Measurements from ENCODE around the gene VAMP5.
"Not testable (repeated sequence)": the region's sequence is repeated elsewhere in the genome, so short reads cannot be mapped to it uniquely, and the experiment has no call there.

VAMP5 gene

GRCh38 chr2:85611217-85611704 is 27.0 kb downstream of the VAMP5 start:
- no peaks in the 10 kb centered on the region for H3K9me3 ChIP-seq (ENCODE audit: insufficient read depth, low read length, severe bottlenecking)
- DNase-seq: no peak

DNA sequence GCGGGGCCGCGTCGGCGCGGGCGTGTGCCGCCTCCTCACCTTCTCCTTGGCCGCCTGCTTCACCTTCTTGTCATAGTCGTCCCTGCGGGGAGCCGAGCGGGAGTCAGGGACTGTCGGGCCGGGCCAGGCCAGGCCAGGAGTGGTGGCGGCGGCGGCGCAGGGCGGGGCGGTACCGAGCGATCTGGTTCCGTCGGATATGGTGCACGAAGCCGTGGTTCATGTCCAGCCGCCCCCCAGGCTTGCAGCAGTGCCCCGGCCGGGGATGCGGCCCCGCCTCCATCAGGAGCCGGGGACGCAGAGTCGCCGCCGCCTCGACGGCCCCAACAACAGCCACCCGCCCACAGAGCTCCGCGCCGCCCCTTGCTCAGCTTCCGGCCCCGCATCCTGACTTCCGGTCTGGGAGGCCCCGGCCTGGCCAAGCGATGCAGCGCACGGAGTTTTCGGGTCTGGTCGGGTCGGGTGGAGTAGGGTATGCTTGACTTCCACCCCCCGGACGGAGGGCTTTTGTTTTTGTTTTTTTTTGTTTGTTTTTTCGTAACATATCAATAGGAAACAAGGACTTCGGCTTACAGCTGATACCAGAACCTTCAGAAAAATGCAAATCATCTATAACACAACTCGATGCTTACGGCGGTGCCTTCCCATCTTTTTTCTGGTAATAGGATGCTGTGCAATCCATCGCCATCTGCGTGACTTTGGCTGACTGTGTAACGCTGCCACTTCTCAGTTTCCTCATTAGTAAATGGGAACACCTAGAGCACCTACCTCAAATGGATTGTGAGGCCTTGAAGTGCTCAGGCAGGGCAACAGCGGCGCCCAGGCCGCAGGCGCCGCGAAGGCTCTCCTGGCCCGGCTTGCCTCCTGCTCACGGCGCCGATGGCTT is 27.7 kb downstream of the VAMP5 start, which contains the start of gene C2orf68:
C2orf68 (minus strand) TSS at position 362 of the 883 bp plus-strand sequence; CDS start at position 280, 82 bp downstream.
- peak within 1 kb of the TSS; percentile 98 for H2AFZ ChIP-seq (ENCODE audit: low read depth, low read length)
- peaks cover 34% of the 10 kb centered on the region for H3K36me3 ChIP-seq (ENCODE audit: insufficient read depth, low read length)
- H3K4me3 ChIP-seq (ENCODE audit: low read depth in 1 of 2, low read length in 2 of 2): peak within 1 kb of the TSS; percentile 66 to 91

More at GRCh38 chr2:85611217-85611704, 27.0 kb downstream of the VAMP5 start:
- Histone ChIP-seq H2AFZ (ENCODE audit: low read depth, low read length) (peak overlapping the region; percentile 98), H3K4me1 (ENCODE audit: insufficient read depth, low read length) (peaks cover 33% of the 10 kb centered on the region), H3K4me2 (ENCODE audit: insufficient read depth, low read length) (peak overlapping the region; percentile 87), H3K27me3 (ENCODE audit: insufficient read depth, low read length, poor library complexity) (no peaks in the 10 kb centered on the region), H3K27ac (ENCODE audit: low read length) (peak overlapping the region; percentile 96), H3K9ac (ENCODE audit: low read depth, low read length) (peak overlapping the region; percentile 79), H3K36me3 (ENCODE audit: insufficient read depth, low read length) (peaks cover 33% of the 10 kb centered on the region), H4K20me1 (ENCODE audit: insufficient read depth, low read length) (peaks cover 9% of the 10 kb centered on the region; the same call in 1 of the 2 replicates), H3K4me3 (ENCODE audit: low read depth in 1 of 2, low read length in 2 of 2) (peak overlapping the region; percentile 66 to 91), H3K79me2 (ENCODE audit: insufficient read depth, low read length) (peaks cover 38% of the 10 kb centered on the region)
- ATAC-seq (ENCODE audit: insufficient read depth, low read depth): peak; percentile 1; the same call in 1 of the 3 replicates
- TF ChIP-seq, protein P1, sequence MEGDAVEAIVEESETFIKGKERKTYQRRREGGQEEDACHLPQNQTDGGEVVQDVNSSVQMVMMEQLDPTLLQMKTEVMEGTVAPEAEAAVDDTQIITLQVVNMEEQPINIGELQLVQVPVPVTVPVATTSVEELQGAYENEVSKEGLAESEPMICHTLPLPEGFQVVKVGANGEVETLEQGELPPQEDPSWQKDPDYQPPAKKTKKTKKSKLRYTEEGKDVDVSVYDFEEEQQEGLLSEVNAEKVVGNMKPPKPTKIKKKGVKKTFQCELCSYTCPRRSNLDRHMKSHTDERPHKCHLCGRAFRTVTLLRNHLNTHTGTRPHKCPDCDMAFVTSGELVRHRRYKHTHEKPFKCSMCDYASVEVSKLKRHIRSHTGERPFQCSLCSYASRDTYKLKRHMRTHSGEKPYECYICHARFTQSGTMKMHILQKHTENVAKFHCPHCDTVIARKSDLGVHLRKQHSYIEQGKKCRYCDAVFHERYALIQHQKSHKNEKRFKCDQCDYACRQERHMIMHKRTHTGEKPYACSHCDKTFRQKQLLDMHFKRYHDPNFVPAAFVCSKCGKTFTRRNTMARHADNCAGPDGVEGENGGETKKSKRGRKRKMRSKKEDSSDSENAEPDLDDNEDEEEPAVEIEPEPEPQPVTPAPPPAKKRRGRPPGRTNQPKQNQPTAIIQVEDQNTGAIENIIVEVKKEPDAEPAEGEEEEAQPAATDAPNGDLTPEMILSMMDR (IDR thresholded peaks at IDR 0.05; ENCODE audit: borderline replicate concordance, extremely low read depth, low read length, poor library complexity, severe bottlenecking): no peak
- no peak for TF ChIP-seq EZH2 (IDR thresholded peaks at IDR 0.05; ENCODE audit: borderline replicate concordance, low read depth, low read length, severe bottlenecking)

GRCh38 chr2:85613717-85614515 is 29.7 kb downstream of the VAMP5 start:
- H3K4me3 ChIP-seq (ENCODE audit: low read depth in 1 of 2, low read length in 2 of 2): no peak overlapping the region
- no peak overlapping the region for H3K4me2 ChIP-seq (ENCODE audit: insufficient read depth, low read length)
- H3K79me2 ChIP-seq (ENCODE audit: insufficient read depth, low read length): peaks cover 61% of the 10 kb centered on the region
- no peak for DNase-seq
- peaks cover 23% of the 10 kb centered on the region for H4K20me1 ChIP-seq (ENCODE audit: insufficient read depth, low read length)
- TF ChIP-seq, protein P1 (IDR thresholded peaks at IDR 0.05; ENCODE audit: borderline replicate concordance, extremely low read depth, low read length, poor library complexity, severe bottlenecking): no peak
- no peak for TF ChIP-seq EZH2 (IDR thresholded peaks at IDR 0.05; ENCODE audit: borderline replicate concordance, low read depth, low read length, severe bottlenecking)
- no peak overlapping the region for H3K27ac ChIP-seq (ENCODE audit: low read length)
- ATAC-seq (ENCODE audit: insufficient read depth, low read depth): no peak
- no peaks in the 10 kb centered on the region for H3K27me3 ChIP-seq (ENCODE audit: insufficient read depth, low read length, poor library complexity)
- H3K4me1 ChIP-seq (ENCODE audit: insufficient read depth, low read length): peaks cover 55% of the 10 kb centered on the region
- no peak overlapping the region for H3K9ac ChIP-seq (ENCODE audit: low read depth, low read length)
- H3K9me3 ChIP-seq (ENCODE audit: insufficient read depth, low read length, severe bottlenecking): no peaks in the 10 kb centered on the region
- peaks cover 32% of the 10 kb centered on the region for H3K36me3 ChIP-seq (ENCODE audit: insufficient read depth, low read length)
- H2AFZ ChIP-seq (ENCODE audit: low read depth, low read length): no peak overlapping the region

More for the DNA sequence above, 27.7 kb downstream of the VAMP5 start, which contains the start of gene C2orf68:
- H3K9ac ChIP-seq (ENCODE audit: low read depth, low read length): peak within 1 kb of the TSS; percentile 79
- H3K4me1 ChIP-seq (ENCODE audit: insufficient read depth, low read length): peaks cover 35% of the 10 kb centered on the region
- H3K4me2 ChIP-seq (ENCODE audit: insufficient read depth, low read length): peak within 1 kb of the TSS; percentile 87
- H3K27ac ChIP-seq (ENCODE audit: low read length): peak within 1 kb of the TSS; percentile 96
- no peaks in the 10 kb centered on the region for H3K27me3 ChIP-seq (ENCODE audit: insufficient read depth, low read length, poor library complexity)
- no peaks in the 10 kb centered on the region for H3K9me3 ChIP-seq (ENCODE audit: insufficient read depth, low read length, severe bottlenecking)
- TF ChIP-seq EZH2 (IDR thresholded peaks at IDR 0.05; ENCODE audit: borderline replicate concordance, low read depth, low read length, severe bottlenecking): no peak
- TF ChIP-seq, protein P1 (IDR thresholded peaks at IDR 0.05; ENCODE audit: borderline replicate concordance, extremely low read depth, low read length, poor library complexity, severe bottlenecking): no peak
- peaks cover 45% of the 10 kb centered on the region for H3K79me2 ChIP-seq (ENCODE audit: insufficient read depth, low read length)
- peaks cover 12% of the 10 kb centered on the region for H4K20me1 ChIP-seq (ENCODE audit: insufficient read depth, low read length)
- DNase-seq (peak; percentile 88), ATAC-seq (ENCODE audit: insufficient read depth, low read depth) (peak; percentile 78)

DNA sequence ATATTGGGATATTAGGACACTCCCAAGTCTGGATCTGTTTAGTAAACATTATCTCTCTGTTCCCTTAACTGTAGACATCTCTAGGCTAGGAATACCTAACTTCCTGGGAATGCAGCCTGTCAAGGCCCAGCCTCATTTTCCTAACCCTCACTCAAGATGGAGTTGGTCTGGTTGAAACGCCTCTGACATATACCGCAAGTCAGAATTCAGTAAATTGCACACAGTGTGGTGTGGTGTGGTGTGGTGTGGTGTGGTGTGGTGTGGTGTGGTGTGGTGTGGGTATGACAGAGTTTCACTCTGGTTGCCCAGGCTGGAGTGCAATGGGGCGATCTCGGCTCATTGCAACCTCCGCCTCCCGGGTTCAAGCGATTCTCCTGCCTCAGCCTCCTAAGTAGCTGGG is 30.5 kb downstream of the VAMP5 start:
- not testable (repeated sequence) for H2AFZ ChIP-seq (ENCODE audit: low read depth, low read length); H3K27me3 ChIP-seq (ENCODE audit: insufficient read depth, low read length, poor library complexity); H3K4me2 ChIP-seq (ENCODE audit: insufficient read depth, low read length); H3K4me3 ChIP-seq (ENCODE audit: low read depth in 1 of 2, low read length in 2 of 2); H3K9ac ChIP-seq (ENCODE audit: low read depth, low read length); ATAC-seq (ENCODE audit: insufficient read depth, low read depth); H3K27ac ChIP-seq (ENCODE audit: low read length); H3K9me3 ChIP-seq (ENCODE audit: insufficient read depth, low read length, severe bottlenecking); DNase-seq
- H3K79me2 ChIP-seq (ENCODE audit: insufficient read depth, low read length): peaks cover 64% of the 10 kb centered on the region
- H3K36me3 ChIP-seq (ENCODE audit: insufficient read depth, low read length): peaks cover 34% of the 10 kb centered on the region
- peaks cover 27% of the 10 kb centered on the region for H4K20me1 ChIP-seq (ENCODE audit: insufficient read depth, low read length)
- peaks cover 62% of the 10 kb centered on the region for H3K4me1 ChIP-seq (ENCODE audit: insufficient read depth, low read length)
